Measurements from ENCODE around the gene GPR176. TPM values are rescaled to one million over a fixed set of nuclear protein-coding genes. Genes with fewer than 3 reads are reported as not detected.
A peak's percentile ranks its signal among the peaks of the same experiment; 100 is the strongest.

The GPR176 gene
- total RNA-seq, 1 donor from 2014 or later = 7.2 TPM

DNA sequence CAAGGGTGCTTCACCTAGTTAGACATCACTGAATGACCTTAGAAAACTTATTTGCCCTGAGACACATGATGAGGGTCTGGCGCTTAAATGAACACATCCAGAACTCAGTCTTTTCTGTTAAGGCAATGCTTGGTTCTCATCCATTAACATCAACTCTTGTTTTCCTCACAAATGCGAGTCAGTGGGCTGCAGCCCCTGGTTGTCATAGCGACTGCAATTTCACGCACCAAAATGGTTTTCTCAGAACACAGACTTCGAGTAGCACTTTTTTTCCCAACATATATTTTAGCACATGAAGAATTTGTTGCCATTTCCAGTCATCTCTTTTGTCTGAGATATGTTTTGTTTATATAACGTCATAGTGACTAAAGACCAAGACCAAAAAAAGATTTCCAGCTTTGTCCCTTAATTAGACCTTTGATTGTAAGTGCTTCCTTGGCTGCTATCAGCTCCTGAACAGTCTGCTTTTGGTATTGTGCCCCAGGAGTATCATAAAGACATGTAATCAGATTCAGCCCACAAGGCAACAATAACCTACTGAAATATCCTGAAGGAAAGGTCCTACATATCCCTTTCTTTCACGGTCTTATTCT, 68.5 kb downstream of the GPR176 start:
- no peaks in the 10 kb centered on the region for H3K9me3 Mint-ChIP-seq
- no peak for DNase-seq (ENCODE audit: extremely low spot score, unreplicated experiment)
- H3K4me1 Mint-ChIP-seq (ENCODE audit: unreplicated experiment) = peaks cover 16% of the 10 kb centered on the region
- peaks cover 7% of the 10 kb centered on the region for H3K27me3 Mint-ChIP-seq
- TF ChIP-seq, protein P1, sequence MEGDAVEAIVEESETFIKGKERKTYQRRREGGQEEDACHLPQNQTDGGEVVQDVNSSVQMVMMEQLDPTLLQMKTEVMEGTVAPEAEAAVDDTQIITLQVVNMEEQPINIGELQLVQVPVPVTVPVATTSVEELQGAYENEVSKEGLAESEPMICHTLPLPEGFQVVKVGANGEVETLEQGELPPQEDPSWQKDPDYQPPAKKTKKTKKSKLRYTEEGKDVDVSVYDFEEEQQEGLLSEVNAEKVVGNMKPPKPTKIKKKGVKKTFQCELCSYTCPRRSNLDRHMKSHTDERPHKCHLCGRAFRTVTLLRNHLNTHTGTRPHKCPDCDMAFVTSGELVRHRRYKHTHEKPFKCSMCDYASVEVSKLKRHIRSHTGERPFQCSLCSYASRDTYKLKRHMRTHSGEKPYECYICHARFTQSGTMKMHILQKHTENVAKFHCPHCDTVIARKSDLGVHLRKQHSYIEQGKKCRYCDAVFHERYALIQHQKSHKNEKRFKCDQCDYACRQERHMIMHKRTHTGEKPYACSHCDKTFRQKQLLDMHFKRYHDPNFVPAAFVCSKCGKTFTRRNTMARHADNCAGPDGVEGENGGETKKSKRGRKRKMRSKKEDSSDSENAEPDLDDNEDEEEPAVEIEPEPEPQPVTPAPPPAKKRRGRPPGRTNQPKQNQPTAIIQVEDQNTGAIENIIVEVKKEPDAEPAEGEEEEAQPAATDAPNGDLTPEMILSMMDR (conservative IDR thresholded peaks at IDR 0.05) = no peak
- peak overlapping the region; percentile 39 for H3K4me3 Mint-ChIP-seq
- peak overlapping the region; percentile 16 for H3K27ac Mint-ChIP-seq
- H3K36me3 Mint-ChIP-seq = no peaks in the 10 kb centered on the region

DNA sequence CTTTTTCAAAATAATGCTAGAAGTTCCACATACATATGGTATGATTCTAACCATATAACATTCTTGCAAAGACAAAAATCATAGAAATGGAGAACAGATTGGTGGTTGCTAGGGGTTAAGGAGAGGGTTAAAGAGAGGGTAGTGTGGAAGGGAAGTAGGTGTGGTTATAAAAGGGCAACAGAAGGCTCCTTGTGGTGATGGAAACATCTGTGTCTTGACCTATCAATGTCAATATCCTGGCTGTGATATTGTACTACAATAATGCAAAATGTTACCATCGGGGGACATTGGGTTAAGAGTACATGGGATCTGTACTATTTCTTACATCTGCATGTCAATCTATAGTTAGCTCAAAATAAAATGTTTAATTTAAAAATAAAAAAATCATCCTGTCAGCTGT, 69.6 kb downstream of the GPR176 start:
- no peaks in the 10 kb centered on the region for H3K36me3 Mint-ChIP-seq
- no peak overlapping the region for H3K27ac Mint-ChIP-seq
- no peak overlapping the region for H3K4me3 Mint-ChIP-seq
- no peaks in the 10 kb centered on the region for H3K9me3 Mint-ChIP-seq
- H3K27me3 Mint-ChIP-seq = peaks cover 7% of the 10 kb centered on the region
- peaks cover 16% of the 10 kb centered on the region for H3K4me1 Mint-ChIP-seq (ENCODE audit: unreplicated experiment)
- TF ChIP-seq, protein P1 (conservative IDR thresholded peaks at IDR 0.05) = no peak
- DNase-seq (ENCODE audit: extremely low spot score, unreplicated experiment) = no peak

DNA sequence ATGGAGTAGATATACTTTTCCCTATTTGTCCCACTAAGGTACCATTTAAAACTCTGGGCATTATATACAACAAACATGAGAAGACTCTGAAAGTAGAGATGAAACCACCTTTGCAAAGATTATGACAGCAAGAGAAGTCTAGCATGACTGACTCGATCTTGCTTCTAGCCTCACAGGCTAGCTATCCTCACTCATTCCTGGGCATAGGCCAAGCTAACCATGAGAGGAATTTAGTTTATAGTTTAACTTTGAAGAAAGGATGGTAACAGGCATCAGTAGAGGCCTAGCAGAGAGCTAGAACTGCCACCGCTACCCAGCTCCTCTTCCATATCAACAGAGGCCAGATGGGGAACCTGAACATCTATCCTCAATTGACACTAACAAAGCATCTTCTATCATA, 74.0 kb downstream of the GPR176 start:
- no peaks in the 10 kb centered on the region for H3K36me3 Mint-ChIP-seq
- H3K27ac Mint-ChIP-seq = no peak overlapping the region
- peaks cover 7% of the 10 kb centered on the region for H3K27me3 Mint-ChIP-seq
- DNase-seq (ENCODE audit: extremely low spot score, unreplicated experiment) = no peak
- TF ChIP-seq, protein P1 (conservative IDR thresholded peaks at IDR 0.05) = no peak
- H3K9me3 Mint-ChIP-seq = peaks cover 3% of the 10 kb centered on the region
- no peak overlapping the region for H3K4me3 Mint-ChIP-seq
- peaks cover 14% of the 10 kb centered on the region for H3K4me1 Mint-ChIP-seq (ENCODE audit: unreplicated experiment)

DNA sequence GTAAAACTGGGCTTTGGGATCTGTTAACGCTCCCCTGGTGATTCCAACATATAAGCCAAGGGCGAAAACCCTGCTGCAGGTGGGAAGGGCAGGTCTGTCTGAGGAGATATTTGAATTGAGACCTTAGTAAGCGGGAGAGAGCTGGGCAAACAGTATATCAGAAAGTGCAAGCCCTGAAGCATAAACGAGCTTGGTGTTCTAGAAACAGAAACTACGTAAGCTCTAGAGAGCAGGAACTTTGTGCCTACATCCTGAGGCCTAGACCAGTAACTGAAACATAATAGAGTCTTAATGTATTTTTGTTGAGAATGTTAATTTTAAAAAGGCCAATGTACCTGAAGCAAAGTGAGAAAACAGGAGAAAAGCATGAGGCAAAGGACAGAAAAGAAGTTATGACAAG, 74.5 kb downstream of the GPR176 start:
- peaks cover 7% of the 10 kb centered on the region for H3K27me3 Mint-ChIP-seq
- TF ChIP-seq, protein P1 (conservative IDR thresholded peaks at IDR 0.05) = no peak
- H3K4me3 Mint-ChIP-seq = no peak overlapping the region
- no peaks in the 10 kb centered on the region for H3K36me3 Mint-ChIP-seq
- peaks cover 3% of the 10 kb centered on the region for H3K9me3 Mint-ChIP-seq
- no peak overlapping the region for H3K27ac Mint-ChIP-seq
- no peak for DNase-seq (ENCODE audit: extremely low spot score, unreplicated experiment)
- peaks cover 9% of the 10 kb centered on the region for H3K4me1 Mint-ChIP-seq (ENCODE audit: unreplicated experiment)

DNA sequence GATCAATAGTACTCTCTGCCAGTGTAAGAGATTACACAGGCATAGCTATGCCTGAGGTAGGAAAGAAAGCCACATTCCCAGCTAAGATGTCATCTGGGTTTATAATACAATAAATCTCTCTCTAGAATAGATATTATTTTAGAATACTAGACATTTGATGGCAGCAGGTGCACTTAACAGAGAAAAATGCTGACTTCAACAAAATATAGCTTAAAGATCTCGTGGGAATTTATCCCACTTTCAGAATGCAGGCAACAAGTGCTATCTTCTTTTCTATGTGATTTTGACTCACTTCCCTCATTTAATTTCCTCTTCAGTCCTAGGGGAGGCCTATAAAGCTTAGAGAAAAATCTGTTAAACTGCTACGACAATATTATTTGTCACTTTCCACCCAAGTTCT, 76.5 kb downstream of the GPR176 start:
- H3K4me3 Mint-ChIP-seq = no peak overlapping the region
- no peaks in the 10 kb centered on the region for H3K27me3 Mint-ChIP-seq
- no peak overlapping the region for H3K27ac Mint-ChIP-seq
- peaks cover 4% of the 10 kb centered on the region for H3K4me1 Mint-ChIP-seq (ENCODE audit: unreplicated experiment)
- DNase-seq (ENCODE audit: extremely low spot score, unreplicated experiment) = no peak
- H3K36me3 Mint-ChIP-seq = no peaks in the 10 kb centered on the region
- TF ChIP-seq, protein P1 (conservative IDR thresholded peaks at IDR 0.05) = no peak
- H3K9me3 Mint-ChIP-seq = peaks cover 3% of the 10 kb centered on the region

DNA sequence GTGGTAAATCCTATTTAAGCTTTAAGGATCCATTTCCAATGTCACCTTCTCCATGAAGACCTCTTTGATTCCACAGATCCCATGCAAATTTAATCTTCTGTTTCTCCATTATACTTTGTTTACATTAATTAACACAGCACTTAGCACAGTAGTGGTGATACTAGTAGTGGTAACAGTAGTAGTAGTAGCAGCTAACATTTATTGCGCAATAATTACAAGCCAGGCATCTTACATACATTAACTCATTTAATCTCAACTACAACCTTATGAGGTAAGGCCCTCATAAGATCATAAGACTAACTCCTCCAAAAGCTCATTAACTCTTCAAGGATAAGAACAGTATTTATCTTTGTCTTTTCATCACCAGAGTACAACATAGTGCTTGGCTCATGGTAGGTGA, 82.6 kb downstream of the GPR176 start:
- H3K9me3 Mint-ChIP-seq = peaks cover 3% of the 10 kb centered on the region
- no peak for DNase-seq (ENCODE audit: extremely low spot score, unreplicated experiment)
- no peaks in the 10 kb centered on the region for H3K36me3 Mint-ChIP-seq
- no peak overlapping the region for H3K4me3 Mint-ChIP-seq
- TF ChIP-seq, protein P1 (conservative IDR thresholded peaks at IDR 0.05) = no peak
- peaks cover 7% of the 10 kb centered on the region for H3K4me1 Mint-ChIP-seq (ENCODE audit: unreplicated experiment)
- no peak overlapping the region for H3K27ac Mint-ChIP-seq
- peaks cover 3% of the 10 kb centered on the region for H3K27me3 Mint-ChIP-seq

Measured in type B pancreatic cell (in vitro differentiated cells).